HEK293 (cell line): ENCODE results near the gene ASAP2.

Experiments used
- CTCF ChIP-seq: fragments of 450-650 bp; formaldehyde crosslinking; IDR thresholded peaks from 2 replicates; pipeline ENCODE4 v1.5.1; 2016; ENCODE audit warnings: missing biosample characterization, missing genetic modification characterization
- SETDB1 ChIP-seq: IDR thresholded peaks from one replicate; pipeline ENCODE4 v1.6.1; 2017; ENCODE audit warnings: mild to moderate bottlenecking, low read length, moderate library complexity, mixed read lengths; ENCODE audit not compliant: insufficient read length
- YY1 ChIP-seq: fragments of 450-650 bp; formaldehyde crosslinking; IDR thresholded peaks from 2 replicates; pipeline ENCODE4 v1.5.1; 2018; ENCODE audit warnings: missing biosample characterization, missing genetic modification characterization
- ZBTB7A ChIP-seq: fragments of 450-650 bp; formaldehyde crosslinking; IDR thresholded peaks from 2 replicates; pipeline ENCODE4 v1.5.1; 2016; ENCODE audit warnings: low read depth, missing biosample characterization, missing genetic modification characterization
- TF ChIP-seq, protein P1 (sequence below): fragments of 450-650 bp; formaldehyde crosslinking; IDR thresholded peaks from 2 replicates; pipeline ENCODE4 v1.5.1; 2016; ENCODE audit warnings: missing biosample characterization, missing genetic modification characterization

DNA sequence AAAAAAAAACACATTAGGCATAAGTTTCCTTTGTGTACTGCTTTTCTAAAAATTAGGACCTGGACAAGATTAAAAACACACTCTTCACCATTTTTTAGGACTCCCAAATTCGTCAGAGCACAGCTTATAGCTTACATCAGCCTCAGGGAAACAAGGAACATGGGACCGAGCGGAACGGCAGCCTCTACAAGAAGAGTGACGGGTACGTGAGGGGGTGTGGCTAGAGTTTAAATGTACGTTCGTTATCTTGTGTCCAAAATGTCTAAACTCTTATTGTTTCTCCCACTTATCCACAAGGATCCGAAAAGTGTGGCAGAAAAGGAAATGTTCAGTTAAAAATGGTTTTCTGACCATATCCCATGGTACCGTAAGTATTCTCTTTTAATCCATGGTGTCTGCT lies 137.8 kb downstream of the ASAP2 start:
- no peak for TF ChIP-seq SETDB1
- TF ChIP-seq CTCF (tag by site-specific recombination): no peak
- no peak for TF ChIP-seq YY1 (tag by site-specific recombination)
- no peak for TF ChIP-seq ZBTB7A
- TF ChIP-seq, protein P1, sequence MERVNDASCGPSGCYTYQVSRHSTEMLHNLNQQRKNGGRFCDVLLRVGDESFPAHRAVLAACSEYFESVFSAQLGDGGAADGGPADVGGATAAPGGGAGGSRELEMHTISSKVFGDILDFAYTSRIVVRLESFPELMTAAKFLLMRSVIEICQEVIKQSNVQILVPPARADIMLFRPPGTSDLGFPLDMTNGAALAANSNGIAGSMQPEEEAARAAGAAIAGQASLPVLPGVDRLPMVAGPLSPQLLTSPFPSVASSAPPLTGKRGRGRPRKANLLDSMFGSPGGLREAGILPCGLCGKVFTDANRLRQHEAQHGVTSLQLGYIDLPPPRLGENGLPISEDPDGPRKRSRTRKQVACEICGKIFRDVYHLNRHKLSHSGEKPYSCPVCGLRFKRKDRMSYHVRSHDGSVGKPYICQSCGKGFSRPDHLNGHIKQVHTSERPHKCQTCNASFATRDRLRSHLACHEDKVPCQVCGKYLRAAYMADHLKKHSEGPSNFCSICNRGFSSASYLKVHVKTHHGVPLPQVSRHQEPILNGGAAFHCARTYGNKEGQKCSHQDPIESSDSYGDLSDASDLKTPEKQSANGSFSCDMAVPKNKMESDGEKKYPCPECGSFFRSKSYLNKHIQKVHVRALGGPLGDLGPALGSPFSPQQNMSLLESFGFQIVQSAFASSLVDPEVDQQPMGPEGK (tag by site-specific recombination): no peak
